GM06990 (cell line): Measurements from ENCODE around the gene COX11.

Experiments used
- DNase-seq: peaks from one replicate; pipeline ENCODE4 v3.0.0-alpha.2; 2011; ENCODE audit not compliant: insufficient read length; ENCODE audit errors: extremely low read depth
- H3K27me3 ChIP-seq: replicated peaks from 2 replicates; pipeline ENCODE4 v1.6.0; 2011; ENCODE audit warnings: low read length; ENCODE audit not compliant: control insufficient read depth, insufficient read depth
- H3K36me3 ChIP-seq: 2 replicates; pipeline ENCODE4 v1.5.1; 2011; ENCODE audit warnings: low read length; ENCODE audit not compliant: control insufficient read depth, insufficient read depth
- H3K4me3 ChIP-seq: replicated peaks from 2 replicates; pipeline ENCODE4 v1.5.1; 2011; ENCODE audit warnings: low read depth, mild to moderate bottlenecking, control low read depth, low read length
- CTCF ChIP-seq: IDR thresholded peaks from 2 replicates; pipeline ENCODE4 v1.5.1; 2011; ENCODE audit warnings: low read length, control low read depth, mild to moderate bottlenecking, inconsistent platforms; ENCODE audit not compliant: insufficient read depth, poor library complexity, severe bottlenecking

Gene COX11

GRCh38 chr17:54968262-54968987 is at the start of gene COX11, which contains the start of gene STXBP4:
Gene COX11 (minus strand): TSS chr17:54968654. CDS start chr17:54968646, 8 bp downstream.
Gene STXBP4 (plus strand): TSS chr17:54968765. CDS start chr17:54986220, 17,455 bp downstream.
- peak within 1 kb of the TSS; percentile 97 for H3K4me3 ChIP-seq
- peak; percentile 19 for TF ChIP-seq CTCF
- H3K27me3 ChIP-seq = no peaks in the 10 kb centered on the region
- H3K36me3 ChIP-seq = no peaks in the 10 kb centered on the region; the same call in 1 of the 2 replicates
- peak; percentile 96 for DNase-seq

GRCh38 chr17:55005520-55005919 is 37.1 kb upstream of the COX11 start:
- TF ChIP-seq CTCF = peak; percentile 60
- Histone ChIP-seq H3K27me3 (no peaks in the 10 kb centered on the region), H3K4me3 (no peak overlapping the region), H3K36me3 (no peaks in the 10 kb centered on the region)
- no peak for DNase-seq

DNA sequence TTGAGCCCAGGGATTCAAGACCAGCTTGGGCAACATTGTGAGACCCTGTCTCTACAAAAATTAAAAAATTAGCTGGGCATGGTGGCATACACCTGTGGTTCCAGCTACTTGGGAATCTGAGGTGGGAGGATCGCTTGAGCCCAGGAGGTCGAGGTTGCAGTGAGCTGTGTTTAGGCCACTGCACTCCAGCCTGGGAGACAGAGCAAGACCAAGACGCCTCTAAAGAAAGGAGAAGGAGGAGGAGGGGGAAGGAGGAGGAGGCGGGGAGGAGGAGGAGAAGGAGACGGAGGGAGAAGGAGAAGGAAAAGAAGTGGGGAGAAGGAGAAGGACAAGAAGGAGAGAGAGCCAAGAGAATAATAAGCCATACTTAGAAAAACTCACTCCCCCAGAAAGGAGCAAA is 36.0 kb upstream of the COX11 start:
- TF ChIP-seq CTCF = no peak
- no peak for DNase-seq
- no peak overlapping the region for H3K4me3 ChIP-seq
- H3K36me3 ChIP-seq = no peaks in the 10 kb centered on the region
- H3K27me3 ChIP-seq = no peaks in the 10 kb centered on the region

GRCh38 chr17:55002458-55002857 is 34.0 kb upstream of the COX11 start:
- no peak for DNase-seq

DNA sequence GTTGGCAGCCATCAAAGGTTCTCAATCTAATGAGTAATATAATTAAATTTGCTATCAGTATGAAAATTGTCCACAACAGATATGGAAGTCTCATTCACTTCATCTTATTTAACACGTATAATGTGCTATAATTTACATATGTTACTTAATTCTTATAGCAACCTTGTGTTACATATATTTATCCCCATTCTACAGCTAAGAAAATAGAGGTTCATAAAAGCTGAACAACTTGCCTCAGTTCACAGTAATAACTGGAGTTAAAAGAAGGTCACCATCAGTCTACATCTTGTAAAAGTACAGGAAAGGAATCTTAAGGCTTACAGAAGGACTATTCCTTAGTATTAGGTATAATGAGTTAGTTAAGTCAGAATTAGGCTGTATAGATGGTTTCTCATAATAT is 28.0 kb upstream of the COX11 start:
- H3K27me3 ChIP-seq = no peaks in the 10 kb centered on the region
- H3K4me3 ChIP-seq = no peak overlapping the region
- H3K36me3 ChIP-seq = no peaks in the 10 kb centered on the region
- DNase-seq = no peak
- no peak for TF ChIP-seq CTCF

More at GRCh38 chr17:55002458-55002857, 34.0 kb upstream of the COX11 start:
- H3K4me3 ChIP-seq = no peak overlapping the region
- no peak for TF ChIP-seq CTCF
- no peaks in the 10 kb centered on the region for H3K27me3 ChIP-seq
- no peaks in the 10 kb centered on the region for H3K36me3 ChIP-seq
